CD4-positive, alpha-beta T cell (primary cell): ENCODE measurements around the gene FOXN1. TPM values are rescaled to one million over a fixed set of nuclear protein-coding genes. Genes with fewer than 3 reads are reported as not detected.

Experiments
- ATAC-seq: fragments of 200-7000 bp; cut with Tn5 transposase; one replicate; pipeline ENCODE4 v1.10.0; 2022; ENCODE audit warnings: mild to moderate bottlenecking; ENCODE audit not compliant: poor library complexity
- CTCF ChIA-PET: fragments of 350-600 bp; sonication (Branson Sonifier 250); formaldehyde crosslinking; loops from one replicate; lab custom pipeline; 2021; ENCODE audit warnings: antibody characterized with exemption, inconsistent platforms; lab: Charles Lee
- POLR2A ChIA-PET: fragments of 350-600 bp; sonication (Branson Sonifier 250); formaldehyde crosslinking; loops from one replicate; lab custom pipeline; 2021; ENCODE audit warnings: antibody characterized with exemption, inconsistent platforms; lab: Charles Lee
- DNase-seq, 14 experiments: peaks; one replicate each; pipeline ENCODE4 v3.0.0-alpha.2; 2013 to 2020; ENCODE audit warnings: mixed read lengths in 2 of 14
- H3K27ac ChIP-seq, 2 donors: one replicate each; pipeline versions ENCODE4 v1.5.1 to v1.7.0; 2013; ENCODE audit warnings: low read length in 2 of 2, low read depth in 1 of 2, mild to moderate bottlenecking in 1 of 2
- H3K27me3 ChIP-seq, 2 experiments: 1 replicate in 1 of 2; 2 replicates in 1 of 2; pipeline versions ENCODE4 v1.6.1 to v1.7.0; 2013; ENCODE audit warnings: low read length in 2 of 2, control low read depth in 1 of 2, mild to moderate bottlenecking in 1 of 2, moderate library complexity in 1 of 2; ENCODE audit not compliant: insufficient read depth in 2 of 2, control insufficient read depth in 1 of 2
- H3K36me3 ChIP-seq: one replicate; pipeline ENCODE4 v1.6.1; 2013; ENCODE audit warnings: low read length, control low read depth; ENCODE audit not compliant: insufficient read depth
- H3K4me1 ChIP-seq: one replicate; pipeline ENCODE4 v1.6.1; 2013; ENCODE audit warnings: low read length, control low read depth; ENCODE audit not compliant: insufficient read depth
- H3K4me3 ChIP-seq: one replicate; pipeline ENCODE4 v1.5.1; 2013; ENCODE audit warnings: mild to moderate bottlenecking, low read length, moderate library complexity
- H3K9me3 ChIP-seq, 2 experiments: 1 replicate in 1 of 2; 2 replicates in 1 of 2; pipeline versions ENCODE4 v1.6.1 to v1.7.0; 2013; ENCODE audit warnings: low read length in 2 of 2, mild to moderate bottlenecking in 2 of 2, control low read depth in 1 of 2, moderate library complexity in 1 of 2; ENCODE audit not compliant: control insufficient read depth in 1 of 2, insufficient read depth in 1 of 2
- H3K27ac Mint-ChIP-seq: one replicate; pipeline ENCODE4 v1.8.0; 2020; ENCODE audit warnings: mixed read lengths
- H3K27me3 Mint-ChIP-seq: one replicate; pipeline ENCODE4 v1.8.0; 2021; ENCODE audit warnings: mixed read lengths
- H3K36me3 Mint-ChIP-seq: one replicate; pipeline ENCODE4 v1.8.0; 2021; ENCODE audit warnings: low read depth, mixed read lengths
- H3K4me1 Mint-ChIP-seq: one replicate; pipeline ENCODE4 v1.8.0; 2021; ENCODE audit warnings: low read depth, mixed read lengths
- H3K4me3 Mint-ChIP-seq: one replicate; pipeline ENCODE4 v1.8.0; 2020; ENCODE audit warnings: mild to moderate bottlenecking, mixed read lengths
- H3K9me3 Mint-ChIP-seq: one replicate; pipeline ENCODE4 v1.8.0; 2020; ENCODE audit warnings: mixed read lengths
- intact Hi-C, 2 experiments: fragments of 100-400 bp; cut with DNase I in 1 of 2; cut with micrococcal nuclease in 1 of 2; formaldehyde crosslinking; loops; one replicate each; pipeline versions ENCODE4 v1.15.1 to v1.9.0; 2023 to 2025; cut with DNase I, micrococcal nuclease
- total RNA-seq, 174 experiments: library from RNA in 2 of 174; stranded (reverse) in 2 of 174; gene quantifications; one replicate each; pipeline ENCODE4 v1.2.3 and lab custom pipeline; 2021 to 2026
- TF ChIP-seq, protein P1 (sequence below): fragments of 200-600 bp; IDR thresholded peaks from one replicate; pipeline ENCODE4 v1.8.0; 2022; ENCODE audit warnings: antibody characterized with exemption, mild to moderate bottlenecking

The FOXN1 gene
- total RNA-seq, 2 experiments from 2014 or later: not detected

DNA sequence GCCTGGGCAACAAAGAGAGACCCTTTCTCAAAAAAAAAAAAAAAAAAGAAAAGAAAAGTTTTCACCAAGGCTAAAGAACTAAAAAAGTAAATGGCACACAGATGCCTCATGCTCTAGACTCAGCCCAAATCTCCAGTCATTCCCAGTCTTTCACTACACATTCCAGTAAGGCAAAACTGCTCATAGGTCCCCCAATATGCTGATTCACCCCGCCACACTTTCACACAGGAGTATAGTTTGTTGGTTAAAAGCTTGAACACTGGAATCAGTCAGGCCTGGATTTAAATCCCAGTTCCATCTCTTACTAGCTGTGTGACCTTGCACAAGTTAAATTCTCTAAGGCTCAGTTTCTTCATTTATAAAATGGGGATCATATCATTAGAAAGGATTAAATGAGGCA lies 63.3 kb downstream of the FOXN1 start:
- Histone ChIP-seq H3K27ac (no peak overlapping the region), H3K36me3 (peaks cover 3% of the 10 kb centered on the region), H3K4me3 (no peak overlapping the region), H3K4me1 (peaks cover 50% of the 10 kb centered on the region), H3K27me3 (no peaks in the 10 kb centered on the region), H3K9me3 (no peaks in the 10 kb centered on the region)
- TF ChIP-seq, protein P1, sequence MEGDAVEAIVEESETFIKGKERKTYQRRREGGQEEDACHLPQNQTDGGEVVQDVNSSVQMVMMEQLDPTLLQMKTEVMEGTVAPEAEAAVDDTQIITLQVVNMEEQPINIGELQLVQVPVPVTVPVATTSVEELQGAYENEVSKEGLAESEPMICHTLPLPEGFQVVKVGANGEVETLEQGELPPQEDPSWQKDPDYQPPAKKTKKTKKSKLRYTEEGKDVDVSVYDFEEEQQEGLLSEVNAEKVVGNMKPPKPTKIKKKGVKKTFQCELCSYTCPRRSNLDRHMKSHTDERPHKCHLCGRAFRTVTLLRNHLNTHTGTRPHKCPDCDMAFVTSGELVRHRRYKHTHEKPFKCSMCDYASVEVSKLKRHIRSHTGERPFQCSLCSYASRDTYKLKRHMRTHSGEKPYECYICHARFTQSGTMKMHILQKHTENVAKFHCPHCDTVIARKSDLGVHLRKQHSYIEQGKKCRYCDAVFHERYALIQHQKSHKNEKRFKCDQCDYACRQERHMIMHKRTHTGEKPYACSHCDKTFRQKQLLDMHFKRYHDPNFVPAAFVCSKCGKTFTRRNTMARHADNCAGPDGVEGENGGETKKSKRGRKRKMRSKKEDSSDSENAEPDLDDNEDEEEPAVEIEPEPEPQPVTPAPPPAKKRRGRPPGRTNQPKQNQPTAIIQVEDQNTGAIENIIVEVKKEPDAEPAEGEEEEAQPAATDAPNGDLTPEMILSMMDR: no peak
- H3K27me3 Mint-ChIP-seq: no peaks in the 10 kb centered on the region
- H3K4me3 Mint-ChIP-seq: peak overlapping the region; percentile 94
- no peaks in the 10 kb centered on the region for H3K9me3 Mint-ChIP-seq
- intact Hi-C loops: no loop called here
- ATAC-seq (no peak), DNase-seq (no peak)
- peaks cover 65% of the 10 kb centered on the region for H3K4me1 Mint-ChIP-seq
- ChIA-PET POLR2A (interaction anchor here (0.8 to 4.4 kb wide), 2 partner anchors 20 to 30 kb away, joined by 3 to 70 read pairs; partner anchors contain the start of gene SPAG5), CTCF (no interaction called here)
- H3K36me3 Mint-ChIP-seq: peaks cover 55% of the 10 kb centered on the region
- H3K27ac Mint-ChIP-seq: peak overlapping the region; percentile 91

DNA sequence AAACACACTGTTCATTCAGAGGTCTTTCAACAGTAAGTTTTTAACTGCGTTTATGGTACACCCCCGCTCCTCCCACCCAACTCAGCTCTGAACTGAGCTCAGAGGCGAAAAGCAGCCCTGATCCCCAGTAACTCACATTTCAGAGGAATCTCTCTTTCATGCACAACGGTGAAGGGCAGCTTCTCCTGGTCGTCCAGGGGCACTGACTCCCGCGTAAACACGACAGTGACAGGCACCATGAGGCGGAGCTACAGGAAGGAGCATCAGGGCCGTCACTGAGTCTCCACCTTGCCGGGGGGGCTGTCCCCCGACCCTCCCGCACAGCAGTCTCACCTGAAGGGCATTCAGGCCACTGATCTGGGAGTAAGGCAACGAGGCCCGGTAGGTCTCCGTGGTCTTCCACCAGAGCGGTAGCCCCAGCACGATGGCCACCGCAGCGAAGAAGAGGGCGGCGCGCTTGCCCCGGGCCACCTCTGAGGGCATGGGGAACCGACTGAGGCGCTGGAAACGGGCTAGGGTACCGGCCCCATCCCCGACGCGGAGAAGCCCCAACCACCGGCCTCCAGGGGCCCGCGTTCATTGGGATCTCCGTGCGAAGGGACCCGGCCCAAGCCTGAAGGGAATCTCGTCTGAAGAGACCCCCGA lies 64.7 kb downstream of the FOXN1 start:
- H3K4me1 Mint-ChIP-seq: peaks cover 58% of the 10 kb centered on the region
- no peaks in the 10 kb centered on the region for H3K27me3 ChIP-seq
- H3K9me3 Mint-ChIP-seq: no peaks in the 10 kb centered on the region
- ATAC-seq (peak; percentile 54), DNase-seq (peak in 11 of 14 experiments; percentile 24 to 73 (median 43))
- TF ChIP-seq, protein P1: no peak
- intact Hi-C loops: loop anchor here (1.0 to 10.0 kb wide), 4 partner anchors 19 to 384 kb away; partner anchors contain the start of genes PHF12 (in 1 of the 2), SPAG5 (in 1 of the 2) and UNC119 (in 1 of the 2)
- H3K27me3 Mint-ChIP-seq: no peaks in the 10 kb centered on the region
- POLR2A ChIA-PET: interaction anchor here (0.6 to 4.4 kb wide), 16 partner anchors 9 to 381 kb away, joined by 3 to 70 read pairs (median 5); partner anchors contain the start of genes BLTP2, NEK8, PHF12 and POLDIP2
- H3K4me1 ChIP-seq: peaks cover 52% of the 10 kb centered on the region
- CTCF ChIA-PET: interaction anchor here (0.8 to 1.4 kb wide), 4 partner anchors 21 to 92 kb away, joined by 3 to 4 read pairs (median 4); partner anchors contain the start of gene SUPT6H
- H3K27ac Mint-ChIP-seq: peak overlapping the region; percentile 91
- H3K36me3 ChIP-seq: peaks cover 3% of the 10 kb centered on the region
- peak overlapping the region; percentile 66 to 85 for H3K27ac ChIP-seq
- peak overlapping the region; percentile 95 for H3K4me3 ChIP-seq
- peaks cover 48% of the 10 kb centered on the region for H3K36me3 Mint-ChIP-seq
- H3K9me3 ChIP-seq: no peaks in the 10 kb centered on the region
- H3K4me3 Mint-ChIP-seq: peak overlapping the region; percentile 94

DNA sequence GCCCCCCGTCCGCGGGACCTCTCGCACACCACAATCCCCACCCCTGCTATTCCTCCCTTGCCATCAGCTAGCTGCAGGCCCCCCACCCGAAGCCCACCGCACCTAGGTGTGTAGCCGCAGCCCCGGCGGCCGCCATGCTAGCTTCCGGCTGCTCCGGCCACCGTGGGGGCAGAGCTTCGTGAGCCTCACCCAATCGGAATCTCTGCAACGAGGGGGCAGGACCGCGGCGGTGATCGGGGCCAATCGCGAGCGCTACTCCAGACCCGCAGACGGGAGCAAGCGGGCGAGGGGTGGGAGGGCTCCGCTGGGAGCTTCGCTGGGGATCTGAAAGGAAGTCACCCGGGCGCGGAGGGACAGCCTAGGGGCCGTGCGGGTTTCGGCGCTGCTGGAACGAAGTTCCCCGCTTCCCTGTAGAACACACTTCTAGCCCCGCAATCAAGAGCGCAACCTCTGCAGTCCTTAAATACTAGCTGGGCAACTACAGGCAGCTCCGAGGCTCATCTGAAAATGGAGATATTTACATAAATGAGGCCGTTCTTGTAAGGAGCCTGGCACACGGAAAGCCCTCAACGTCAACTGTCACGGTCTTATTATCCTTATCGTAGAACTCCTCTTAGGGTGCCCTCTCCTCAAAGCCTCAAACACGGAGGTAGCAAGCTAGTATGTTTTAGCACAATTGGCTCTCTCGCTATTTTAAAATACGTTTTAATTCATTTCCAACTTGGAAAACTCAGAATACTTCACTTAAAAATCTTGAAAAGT lies 65.4 kb downstream of the FOXN1 start, which contains the start of gene PIGS:
PIGS (minus strand) TSS at position 164 of the 762 bp plus-strand sequence; CDS start at position 136, 28 bp downstream.
- Mint-ChIP-seq H3K27ac (peak within 1 kb of the TSS; percentile 91), H3K27me3 (no peaks in the 10 kb centered on the region), H3K9me3 (no peaks in the 10 kb centered on the region), H3K36me3 (peaks cover 48% of the 10 kb centered on the region), H3K4me1 (peaks cover 65% of the 10 kb centered on the region), H3K4me3 (peak within 1 kb of the TSS; percentile 94)
- CTCF ChIA-PET: interaction anchor here (0.8 to 1.4 kb wide), 5 partner anchors 22 to 91 kb away, joined by 3 to 4 read pairs (median 3); partner anchors contain the start of gene SUPT6H
- Histone ChIP-seq H3K9me3 (no peaks in the 10 kb centered on the region), H3K27me3 (no peaks in the 10 kb centered on the region), H3K36me3 (peaks cover 3% of the 10 kb centered on the region), H3K4me1 (peaks cover 54% of the 10 kb centered on the region), H3K27ac (peak within 1 kb of the TSS; percentile 66 to 85), H3K4me3 (peak within 1 kb of the TSS; percentile 95)
- POLR2A ChIA-PET: interaction anchor here (0.6 to 4.4 kb wide), 15 partner anchors 9 to 380 kb away, joined by 3 to 70 read pairs (median 5); partner anchors contain the start of genes BLTP2, NEK8, PHF12 and POLDIP2
- intact Hi-C loops: loop anchor here (1.0 to 10.0 kb wide), 4 partner anchors 19 to 383 kb away; partner anchors contain the start of genes PHF12 (in 1 of the 2), SPAG5 (in 1 of the 2) and UNC119 (in 1 of the 2)
- TF ChIP-seq, protein P1: no peak
- peak; percentile 78 to 95 (median 88) for DNase-seq
- peak; percentile 96 for ATAC-seq
